ENCODE results near the gene GPR78. TPM values are rescaled to one million over a fixed set of nuclear protein-coding genes. Genes with fewer than 3 reads are reported as not detected.

Gene GPR78
- total and polyA plus RNA-seq, 4 donors, result not detected

- no peak for DNase-seq (ENCODE audit: low spot score)
- 63% methylated on average over 11 of the region's 11 CpGs for WGBS
- H3K9me3 ChIP-seq (ENCODE audit: control insufficient read depth in 4 of 4, low read length in 3 of 4), result no peaks in the 10 kb centered on the region
- peaks cover 0 to 5% (median 0%) of the 10 kb centered on the region in 4 donors for H3K4me1 ChIP-seq (ENCODE audit: control insufficient read depth in 4 of 4, insufficient read depth in 4 of 4, low read length in 3 of 4)
- H3K36me3 ChIP-seq (ENCODE audit: control insufficient read depth in 4 of 4, insufficient read depth in 3 of 4, low read depth in 1 of 4, low read length in 3 of 4), result no peaks in the 10 kb centered on the region
- H3K9ac ChIP-seq (ENCODE audit: low read depth in 1 of 2, low read length in 2 of 2), result no peak overlapping the region
- no peak overlapping the region for H3K27ac ChIP-seq (ENCODE audit: low read depth in 1 of 2, low read length in 2 of 2)
- H3K4me3 ChIP-seq (ENCODE audit: low read depth in 1 of 3, low read length in 3 of 3), result no peak overlapping the region
- TF ChIP-seq, protein P1, sequence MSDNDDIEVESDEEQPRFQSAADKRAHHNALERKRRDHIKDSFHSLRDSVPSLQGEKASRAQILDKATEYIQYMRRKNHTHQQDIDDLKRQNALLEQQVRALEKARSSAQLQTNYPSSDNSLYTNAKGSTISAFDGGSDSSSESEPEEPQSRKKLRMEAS (IDR thresholded peaks at IDR 0.05), result no peak
- TF ChIP-seq GABPA (IDR thresholded peaks at IDR 0.05 in 1 of 2, conservative IDR thresholded peaks at IDR 0.05 in 1 of 2), result no peak
- TF ChIP-seq ATF3 (IDR thresholded peaks at IDR 0.05), result no peak
- no peak for TF ChIP-seq FOXA1 (IDR thresholded peaks at IDR 0.05)
- TF ChIP-seq JUND (IDR thresholded peaks at IDR 0.05), result no peak
- TF ChIP-seq FOXA2 (IDR thresholded peaks at IDR 0.05), result no peak
- TF ChIP-seq RXRA (IDR thresholded peaks at IDR 0.05), result no peak
- no peak for TF ChIP-seq HNF4G (IDR thresholded peaks at IDR 0.05)
- no peak for TF ChIP-seq ZBTB33 (IDR thresholded peaks at IDR 0.05)
- no peak for TF ChIP-seq NR2F2 (IDR thresholded peaks at IDR 0.05)
- no peak for TF ChIP-seq EGR1 (IDR thresholded peaks at IDR 0.05; ENCODE audit: low read depth in 2 of 2)
- no peak for TF ChIP-seq HNF4A (conservative IDR thresholded peaks at IDR 0.05)
- TF ChIP-seq CTCF (IDR thresholded peaks at IDR 0.05; ENCODE audit: low read depth, low read length, missing input control), result no peak
- peaks cover 2 to 6% (median 5%) of the 10 kb centered on the region in 4 donors for H3K27me3 ChIP-seq (ENCODE audit: control insufficient read depth in 4 of 4, insufficient read depth in 4 of 4, low read length in 3 of 4)
These were observed 9.8 kb downstream of the GPR78 start for GRCh38 chr4:8589823-8590545.

DNA sequence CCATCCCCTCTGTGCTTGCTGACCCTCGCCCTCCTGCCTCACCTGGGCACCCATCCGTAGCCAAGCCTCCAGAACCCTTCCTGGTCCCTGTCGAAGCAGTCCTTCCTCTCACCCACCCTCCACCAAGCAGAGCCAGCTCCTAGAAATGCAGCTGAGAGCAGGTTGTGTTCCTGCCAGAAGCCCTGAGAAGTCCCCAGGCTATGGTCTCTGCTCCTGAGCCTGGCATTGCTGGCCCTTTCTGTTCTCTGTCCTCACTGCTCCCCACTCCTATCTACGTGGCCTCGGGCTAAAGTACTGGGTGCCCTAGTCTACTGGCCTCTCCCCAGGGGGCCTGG, 10.3 kb downstream of the GPR78 start:
- TF ChIP-seq FOXA1 (IDR thresholded peaks at IDR 0.05) (no peak), HNF4A (conservative IDR thresholded peaks at IDR 0.05) (no peak), RAD21 (IDR thresholded peaks at IDR 0.05) (no peak), HNF4G (IDR thresholded peaks at IDR 0.05) (no peak), TAF1 (conservative IDR thresholded peaks at IDR 0.05) (no peak), NR2F2 (IDR thresholded peaks at IDR 0.05) (no peak), ATF3 (IDR thresholded peaks at IDR 0.05) (no peak), RXRA (IDR thresholded peaks at IDR 0.05) (no peak), SP1 (IDR thresholded peaks at IDR 0.05) (no peak), JUND (IDR thresholded peaks at IDR 0.05) (no peak), EGR1 (IDR thresholded peaks at IDR 0.05; ENCODE audit: low read depth in 2 of 2) (no peak), CTCF (IDR thresholded peaks at IDR 0.05; ENCODE audit: low read depth, low read length, missing input control) (no peak), GABPA (IDR thresholded peaks at IDR 0.05 in 1 of 2, conservative IDR thresholded peaks at IDR 0.05 in 1 of 2) (no peak)
- TF ChIP-seq, protein P2, sequence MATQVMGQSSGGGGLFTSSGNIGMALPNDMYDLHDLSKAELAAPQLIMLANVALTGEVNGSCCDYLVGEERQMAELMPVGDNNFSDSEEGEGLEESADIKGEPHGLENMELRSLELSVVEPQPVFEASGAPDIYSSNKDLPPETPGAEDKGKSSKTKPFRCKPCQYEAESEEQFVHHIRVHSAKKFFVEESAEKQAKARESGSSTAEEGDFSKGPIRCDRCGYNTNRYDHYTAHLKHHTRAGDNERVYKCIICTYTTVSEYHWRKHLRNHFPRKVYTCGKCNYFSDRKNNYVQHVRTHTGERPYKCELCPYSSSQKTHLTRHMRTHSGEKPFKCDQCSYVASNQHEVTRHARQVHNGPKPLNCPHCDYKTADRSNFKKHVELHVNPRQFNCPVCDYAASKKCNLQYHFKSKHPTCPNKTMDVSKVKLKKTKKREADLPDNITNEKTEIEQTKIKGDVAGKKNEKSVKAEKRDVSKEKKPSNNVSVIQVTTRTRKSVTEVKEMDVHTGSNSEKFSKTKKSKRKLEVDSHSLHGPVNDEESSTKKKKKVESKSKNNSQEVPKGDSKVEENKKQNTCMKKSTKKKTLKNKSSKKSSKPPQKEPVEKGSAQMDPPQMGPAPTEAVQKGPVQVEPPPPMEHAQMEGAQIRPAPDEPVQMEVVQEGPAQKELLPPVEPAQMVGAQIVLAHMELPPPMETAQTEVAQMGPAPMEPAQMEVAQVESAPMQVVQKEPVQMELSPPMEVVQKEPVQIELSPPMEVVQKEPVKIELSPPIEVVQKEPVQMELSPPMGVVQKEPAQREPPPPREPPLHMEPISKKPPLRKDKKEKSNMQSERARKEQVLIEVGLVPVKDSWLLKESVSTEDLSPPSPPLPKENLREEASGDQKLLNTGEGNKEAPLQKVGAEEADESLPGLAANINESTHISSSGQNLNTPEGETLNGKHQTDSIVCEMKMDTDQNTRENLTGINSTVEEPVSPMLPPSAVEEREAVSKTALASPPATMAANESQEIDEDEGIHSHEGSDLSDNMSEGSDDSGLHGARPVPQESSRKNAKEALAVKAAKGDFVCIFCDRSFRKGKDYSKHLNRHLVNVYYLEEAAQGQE (IDR thresholded peaks at IDR 0.05), result no peak
- TF ChIP-seq, protein P1 (IDR thresholded peaks at IDR 0.05), result no peak
- Histone ChIP-seq H3K9me3 (ENCODE audit: control insufficient read depth in 4 of 4, low read length in 3 of 4) (no peaks in the 10 kb centered on the region), H3K27me3 (ENCODE audit: control insufficient read depth in 4 of 4, insufficient read depth in 4 of 4, low read length in 3 of 4) (peaks cover 2 to 6% (median 4%) of the 10 kb centered on the region in 4 donors), H3K36me3 (ENCODE audit: control insufficient read depth in 4 of 4, insufficient read depth in 3 of 4, low read depth in 1 of 4, low read length in 3 of 4) (no peaks in the 10 kb centered on the region), H3K4me1 (ENCODE audit: control insufficient read depth in 4 of 4, insufficient read depth in 4 of 4, low read length in 3 of 4) (peaks cover 0 to 9% (median 0%) of the 10 kb centered on the region in 4 donors), H3K4me3 (ENCODE audit: low read depth in 1 of 3, low read length in 3 of 3) (no peak overlapping the region), H3K27ac (ENCODE audit: low read depth in 1 of 2, low read length in 2 of 2) (no peak overlapping the region), H3K9ac (ENCODE audit: low read depth in 1 of 2, low read length in 2 of 2) (no peak overlapping the region)
- no peak for DNase-seq (ENCODE audit: low spot score)
- WGBS, result 80% methylated on average over 5 of the region's 5 CpGs
